ENCODE results near the gene TMEM242. TPM values are rescaled to one million over a fixed set of nuclear protein-coding genes. Genes with fewer than 3 reads are reported as not detected.

Gene TMEM242
- total RNA-seq, 1 experiment from 2014 or later, result 5.3 TPM

GRCh38 chr6:157290797-157291196 is 32.5 kb downstream of the TMEM242 start:
- DNase-seq (ENCODE audit: low spot score), result no peak

- no peak for DNase-seq (ENCODE audit: low spot score)
These were observed 33.6 kb downstream of the TMEM242 start for GRCh38 chr6:157289764-157290163.

- no peak for DNase-seq (ENCODE audit: low spot score)
These were observed 34.7 kb downstream of the TMEM242 start for GRCh38 chr6:157288575-157288974.

- DNase-seq (ENCODE audit: low spot score), result no peak
These were observed 35.4 kb downstream of the TMEM242 start for GRCh38 chr6:157287923-157288322.

- no peak for DNase-seq (ENCODE audit: low spot score)
These were observed 36.0 kb downstream of the TMEM242 start for GRCh38 chr6:157287247-157287850.

- DNase-seq (ENCODE audit: low spot score), result no peak
These were observed 37.9 kb downstream of the TMEM242 start for GRCh38 chr6:157285422-157285779.

- DNase-seq (ENCODE audit: low spot score), result no peak
These were observed 38.4 kb downstream of the TMEM242 start for GRCh38 chr6:157284738-157285421.

GRCh38 chr6:157283900-157284737 is 39.2 kb downstream of the TMEM242 start:
- DNase-seq (ENCODE audit: low spot score), result no peak

GRCh38 chr6:157283330-157283898 is 39.9 kb downstream of the TMEM242 start:
- no peak for DNase-seq (ENCODE audit: low spot score)

GRCh38 chr6:157282284-157282683 is 41.0 kb downstream of the TMEM242 start:
- DNase-seq (ENCODE audit: low spot score), result no peak

- DNase-seq (ENCODE audit: low spot score), result peak; percentile 59
These were observed 41.7 kb downstream of the TMEM242 start for GRCh38 chr6:157281570-157281969.

- DNase-seq (ENCODE audit: low spot score), result no peak
These were observed 42.4 kb downstream of the TMEM242 start for GRCh38 chr6:157280947-157281346.

- no peak for DNase-seq (ENCODE audit: low spot score)
These were observed 43.2 kb downstream of the TMEM242 start for GRCh38 chr6:157280157-157280556.

GRCh38 chr6:157278171-157278570 is 45.1 kb downstream of the TMEM242 start:
- DNase-seq (ENCODE audit: low spot score), result no peak

- DNase-seq (ENCODE audit: low spot score), result no peak
These were observed 46.6 kb downstream of the TMEM242 start for GRCh38 chr6:157276731-157277130.

- no peak for DNase-seq (ENCODE audit: low spot score)
These were observed 47.2 kb downstream of the TMEM242 start for GRCh38 chr6:157276134-157276532.

- DNase-seq (ENCODE audit: low spot score), result peak; percentile 58
These were observed 48.7 kb downstream of the TMEM242 start for GRCh38 chr6:157274471-157275226.

GRCh38 chr6:157273756-157274470 is 49.4 kb downstream of the TMEM242 start:
- DNase-seq (ENCODE audit: low spot score), result no peak

GRCh38 chr6:157272866-157273755 is 50.2 kb downstream of the TMEM242 start:
- DNase-seq (ENCODE audit: low spot score), result no peak

GRCh38 chr6:157272372-157272771 is 50.9 kb downstream of the TMEM242 start:
- DNase-seq (ENCODE audit: low spot score), result no peak

Measured in H4 (cell line).